GM21381 (cell line): ENCODE data around the gene DCAF4.
"Not testable (repeated sequence)": the region's sequence is repeated elsewhere in the genome, so short reads cannot be mapped to it uniquely, and the experiment has no call there.

Experiments used
- ATAC-seq: cut with Tn5 transposase; IDR thresholded peaks from one replicate; pipeline ENCODE4 v1.9.1; 2021; ENCODE audit warnings: mild to moderate bottlenecking, moderate library complexity; ENCODE audit not compliant: unreplicated experiment

DCAF4 gene

GRCh38 chr14:72966038-72966437 lies 39.8 kb downstream of the DCAF4 start:
- no peak for ATAC-seq

GRCh38 chr14:72968316-72968715 lies 42.1 kb downstream of the DCAF4 start:
- ATAC-seq, result no peak

- ATAC-seq, result no peak
Measured at GRCh38 chr14:72970058-72970630, 43.9 kb downstream of the DCAF4 start.

- ATAC-seq, result no peak
Measured at GRCh38 chr14:72970824-72971434, 44.7 kb downstream of the DCAF4 start.

GRCh38 chr14:72974661-72975060 lies 48.4 kb downstream of the DCAF4 start:
- ATAC-seq, result no peak

- ATAC-seq, result no peak
Measured at GRCh38 chr14:72975770-72976169, 49.5 kb downstream of the DCAF4 start.

- no peak for ATAC-seq
Measured at GRCh38 chr14:72978856-72979255, 52.6 kb downstream of the DCAF4 start.

GRCh38 chr14:72980863-72981262 lies 54.6 kb downstream of the DCAF4 start:
- ATAC-seq, result no peak

- no peak for ATAC-seq
Measured at GRCh38 chr14:72982146-72982708, 56.0 kb downstream of the DCAF4 start.

GRCh38 chr14:72986214-72986613 lies 60.0 kb downstream of the DCAF4 start:
- ATAC-seq, result no peak

- no peak for ATAC-seq
Measured at GRCh38 chr14:72986857-72987256, 60.6 kb downstream of the DCAF4 start.

GRCh38 chr14:72990171-72990570 lies 63.9 kb downstream of the DCAF4 start:
- no peak for ATAC-seq

- ATAC-seq, result no peak
Measured at GRCh38 chr14:72996916-72997315, 70.7 kb downstream of the DCAF4 start.

- ATAC-seq, result no peak
Measured at GRCh38 chr14:72998252-72998903, 72.1 kb downstream of the DCAF4 start.

- ATAC-seq, result no peak
Measured at GRCh38 chr14:72999316-72999715, 73.1 kb downstream of the DCAF4 start.

- ATAC-seq, result no peak
Measured at GRCh38 chr14:73000073-73000472, 73.8 kb downstream of the DCAF4 start.

- no peak for ATAC-seq
Measured at GRCh38 chr14:73003681-73004080, 77.4 kb downstream of the DCAF4 start.

GRCh38 chr14:73004641-73005040 lies 78.4 kb downstream of the DCAF4 start:
- ATAC-seq, result not testable (repeated sequence)

GRCh38 chr14:73007835-73008234 lies 81.6 kb downstream of the DCAF4 start:
- no peak for ATAC-seq

GRCh38 chr14:73008501-73008900 lies 82.2 kb downstream of the DCAF4 start:
- no peak for ATAC-seq
